HuH-7 (cell line): ENCODE results near the gene LMAN1L.
"Not testable (repeated sequence)": the region's sequence is repeated elsewhere in the genome, so short reads cannot be mapped to it uniquely, and the experiment has no call there.

Experiments
- DNase-seq: peaks from one replicate; pipeline ENCODE4 v3.0.0; 2011; ENCODE audit warnings: low spot score

The LMAN1L gene

DNA sequence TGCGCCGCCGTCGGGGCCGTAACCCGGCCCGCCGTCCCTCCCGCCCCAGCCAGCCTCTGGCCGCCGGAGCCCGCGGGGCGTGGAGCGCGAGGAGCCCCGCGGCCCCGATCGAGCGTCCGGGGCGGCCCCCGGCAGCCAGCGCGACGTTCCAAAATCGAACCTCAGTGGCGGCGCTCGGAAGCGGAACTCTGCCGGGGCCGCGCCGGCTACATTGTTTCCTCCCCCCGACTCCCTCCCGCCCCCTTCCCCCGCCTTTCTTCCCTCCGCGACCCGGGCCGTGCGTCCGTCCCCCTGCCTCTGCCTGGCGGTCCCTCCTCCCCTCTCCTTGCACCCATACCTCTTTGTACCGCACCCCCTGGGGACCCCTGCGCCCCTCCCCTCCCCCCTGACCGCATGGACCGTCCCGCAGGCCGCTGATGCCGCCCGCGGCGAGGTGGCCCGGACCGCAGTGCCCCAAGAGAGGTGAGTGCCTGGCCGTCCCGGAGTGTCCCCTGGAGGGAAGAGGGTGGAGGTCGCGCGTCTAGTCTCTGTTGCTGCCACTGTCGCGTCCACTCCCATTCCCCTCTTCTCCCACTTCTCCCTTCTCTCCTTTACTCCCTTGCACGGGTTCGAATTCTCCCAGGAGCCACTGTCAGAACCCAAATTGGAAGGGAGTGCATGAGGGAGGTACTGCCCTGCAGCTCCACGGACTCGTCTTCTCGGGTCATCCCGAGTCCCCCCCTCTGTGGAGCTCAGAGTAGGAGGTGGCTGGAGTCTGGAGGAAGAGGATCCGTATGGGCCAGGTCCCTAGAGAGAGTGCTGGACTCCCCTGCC is 30.2 kb upstream of the LMAN1L start:
- peak; percentile 48 for DNase-seq

DNA sequence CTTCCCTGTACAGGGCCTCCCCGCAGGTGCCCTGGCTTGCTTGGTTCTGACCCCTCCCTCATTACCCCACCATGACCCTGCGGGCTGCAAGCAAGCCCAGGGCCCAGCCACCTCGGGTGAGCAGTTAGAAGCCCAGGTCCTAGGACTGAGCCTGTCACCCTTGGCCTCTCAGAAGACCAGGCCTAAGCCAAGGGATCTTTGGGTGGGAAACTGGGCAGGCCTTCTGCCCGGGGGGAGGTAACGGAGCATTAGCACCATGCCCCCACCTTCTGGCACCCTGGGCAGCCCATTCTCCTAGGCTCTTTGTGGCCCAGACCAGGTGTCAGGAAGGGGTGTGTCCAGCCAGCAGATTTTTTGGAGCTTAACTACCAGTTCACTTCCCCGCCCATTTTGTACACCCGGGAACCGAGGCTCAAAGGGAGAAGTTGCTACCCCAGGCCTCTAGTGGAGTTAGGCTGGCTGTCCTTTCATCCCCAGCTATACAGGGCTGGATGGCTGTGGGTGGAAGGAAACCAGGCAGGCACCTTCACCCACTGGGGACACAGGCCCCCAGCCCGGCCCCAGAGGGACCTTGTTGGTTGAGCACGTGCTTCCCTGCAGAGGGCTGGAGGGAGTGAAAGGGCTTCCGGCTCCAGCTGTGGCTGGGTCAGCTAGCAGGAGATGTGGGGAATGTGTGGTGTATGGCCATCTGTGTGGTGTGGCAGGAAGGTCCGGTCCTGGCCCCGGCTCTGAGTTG is 29.4 kb upstream of the LMAN1L start:
- DNase-seq, result no peak

- no peak for DNase-seq
Observed at GRCh38 chr15:74783808-74784175, 28.8 kb upstream of the LMAN1L start.

DNA sequence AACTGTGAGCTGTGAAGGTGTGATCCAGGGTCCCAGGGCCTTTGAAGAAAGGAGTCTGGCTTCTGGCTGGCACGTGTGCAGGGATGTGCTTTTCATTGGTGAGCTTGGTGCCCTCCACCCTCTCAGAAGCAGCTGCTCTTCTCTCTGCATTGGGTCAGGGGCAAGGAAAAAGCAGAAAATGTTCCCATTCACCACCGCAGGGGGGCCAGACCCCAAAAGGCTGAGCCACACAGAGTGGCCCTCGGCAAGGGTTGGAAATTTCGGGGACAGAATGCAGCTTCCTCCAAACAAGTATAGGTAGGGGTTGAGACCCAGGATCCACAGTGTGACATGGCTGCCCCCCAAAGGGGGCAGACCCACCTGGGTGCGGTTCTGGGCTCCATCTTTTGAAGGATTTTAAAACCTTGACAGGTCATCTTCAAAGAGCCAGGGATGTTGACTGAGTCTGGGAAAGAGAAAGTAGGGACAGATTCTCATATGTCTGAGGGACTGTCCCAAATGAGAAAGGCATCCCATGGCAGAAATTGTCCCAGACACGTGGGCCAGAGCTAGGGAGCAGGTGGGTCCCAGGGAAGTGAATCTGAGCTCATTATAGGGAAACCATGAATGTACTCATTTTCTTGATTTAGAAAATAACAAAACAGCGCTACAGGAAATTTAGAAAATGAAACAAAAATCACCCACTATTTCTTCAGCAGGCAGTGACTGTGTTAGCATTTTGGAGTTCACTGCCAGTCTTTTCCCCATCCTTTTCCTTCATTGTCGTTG is 28.0 kb upstream of the LMAN1L start:
- no peak for DNase-seq

DNA sequence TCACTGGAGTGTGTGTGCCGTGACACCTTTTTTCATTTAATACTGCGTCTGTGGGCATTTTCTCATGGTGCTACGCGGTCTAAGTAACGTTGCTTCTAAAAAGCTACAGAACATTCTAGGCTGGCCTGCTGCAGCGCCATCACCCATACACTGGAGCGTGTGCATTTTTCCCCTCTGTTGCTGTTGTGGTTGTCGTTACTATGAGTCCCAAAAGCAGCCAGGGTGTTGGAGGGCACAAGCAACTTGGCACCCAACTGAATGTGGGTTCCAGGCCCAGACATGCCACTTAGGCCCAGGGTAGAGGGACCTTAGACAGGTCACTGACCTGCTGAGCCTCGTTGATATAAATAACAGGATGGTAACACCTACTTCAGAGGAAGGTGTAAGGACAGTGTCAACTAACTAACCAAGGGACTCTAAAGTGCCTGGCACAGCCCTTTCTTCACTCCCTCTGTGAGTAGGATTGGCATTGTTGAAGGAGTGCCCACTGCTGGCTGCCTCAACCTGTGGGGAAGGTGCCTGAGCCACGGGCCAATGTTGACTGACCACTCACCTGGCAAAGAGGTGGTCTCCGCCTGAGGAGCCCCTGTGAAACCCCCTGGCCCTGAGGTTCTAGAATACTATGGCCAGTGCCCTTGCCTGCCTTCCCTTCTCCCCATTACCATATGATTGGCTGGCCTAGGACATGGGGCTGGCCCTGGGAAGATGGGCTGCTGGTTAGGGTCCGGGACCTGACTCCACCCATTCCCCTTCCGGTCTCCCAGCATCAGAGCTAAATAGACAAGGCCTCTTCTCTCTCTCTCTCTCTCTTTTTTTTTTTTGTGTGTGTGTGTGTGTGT is 27.2 kb upstream of the LMAN1L start:
- no peak for DNase-seq

DNA sequence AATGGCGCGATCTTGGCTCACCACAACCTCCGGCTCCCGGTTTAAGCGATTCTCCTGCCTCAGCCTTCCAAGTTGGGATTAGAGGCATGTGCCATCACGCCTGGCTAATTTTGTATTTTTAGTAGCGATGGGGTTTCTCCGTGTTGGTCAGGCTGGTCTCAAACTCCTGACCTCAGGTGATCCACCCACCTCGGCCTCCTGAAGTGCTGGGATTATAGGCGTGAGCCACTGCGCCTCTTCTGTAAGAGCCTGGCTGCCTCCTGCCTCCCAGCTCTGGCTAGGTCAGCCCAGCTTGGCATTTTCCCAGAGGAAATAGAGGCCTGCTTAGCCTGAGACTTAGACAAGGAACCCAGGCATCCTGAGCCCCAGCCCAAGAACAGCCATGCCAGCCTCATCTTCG is 26.6 kb upstream of the LMAN1L start:
- not testable (repeated sequence) for DNase-seq

- DNase-seq, result no peak
Observed at GRCh38 chr15:74786551-74787165, 26.0 kb upstream of the LMAN1L start.

DNA sequence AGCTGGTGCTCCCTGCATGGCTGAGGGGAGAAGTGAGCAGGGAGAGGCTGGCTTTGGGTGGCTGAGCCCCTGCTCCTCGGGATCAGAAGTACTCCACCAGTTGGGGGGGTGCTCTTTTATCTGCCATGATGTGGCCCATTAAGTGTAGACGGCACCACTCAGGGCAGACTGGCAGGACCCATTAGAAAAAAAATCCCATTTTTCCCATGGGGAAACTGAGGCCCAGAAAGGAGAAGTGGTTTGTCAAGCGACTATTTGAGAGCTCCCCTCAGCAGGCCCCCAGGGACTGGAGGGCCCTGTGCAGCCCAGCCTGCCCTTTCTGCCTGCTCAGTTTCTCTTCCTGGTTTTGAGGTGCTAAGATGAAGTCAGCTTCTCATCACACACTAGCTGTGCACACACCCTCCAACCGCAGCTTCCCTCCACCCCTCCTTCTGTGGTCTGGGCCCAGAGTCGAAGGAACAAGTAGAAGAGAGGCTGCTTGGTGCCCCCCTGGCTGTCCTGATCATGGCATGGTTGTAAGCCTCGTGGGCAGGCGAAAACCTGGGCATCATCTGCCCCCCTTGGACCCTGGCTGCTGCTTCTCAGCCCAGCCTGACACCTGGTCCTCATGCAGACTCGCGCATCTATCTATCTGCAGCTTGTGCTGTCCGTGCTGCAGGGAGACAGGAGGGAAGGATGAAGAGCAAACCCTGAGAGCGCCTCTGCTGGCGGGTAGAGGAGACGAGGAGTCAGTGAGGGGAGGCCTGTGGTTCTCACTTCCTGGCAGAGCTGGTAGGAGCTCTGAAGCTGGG is 25.2 kb upstream of the LMAN1L start:
- DNase-seq, result peak; percentile 94

DNA sequence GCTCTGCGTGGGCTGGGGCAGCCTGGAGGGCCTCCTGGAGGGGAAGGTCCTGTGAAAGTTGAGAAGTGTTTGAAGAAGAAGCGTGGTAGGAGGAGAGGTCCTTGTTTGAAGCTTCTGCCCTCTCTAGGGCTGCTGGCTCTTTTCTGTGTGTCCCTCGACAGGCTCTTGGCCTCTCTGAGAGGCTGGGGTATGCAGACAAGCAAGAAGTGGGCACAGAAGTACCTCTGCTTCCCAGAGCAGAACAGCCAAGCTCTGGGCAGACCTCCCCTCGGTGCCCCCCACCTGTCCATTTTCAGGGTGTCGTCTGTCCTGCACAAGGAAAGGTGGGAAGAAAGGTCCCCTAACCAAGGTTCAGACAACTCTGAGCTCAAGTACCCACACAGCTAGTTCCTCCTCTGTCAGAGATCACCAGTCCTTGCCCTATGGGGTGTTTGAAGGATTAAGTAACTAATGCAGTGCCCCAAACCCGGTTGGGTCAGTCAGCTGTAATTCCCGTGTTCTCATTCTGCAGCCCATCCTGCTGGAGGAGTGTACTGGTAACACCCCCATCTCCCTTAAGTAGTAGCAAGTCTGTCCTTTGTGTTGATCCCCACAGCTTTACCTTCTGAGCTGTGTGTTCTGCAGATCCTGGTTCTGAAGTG is 24.5 kb upstream of the LMAN1L start:
- no peak for DNase-seq

GRCh38 chr15:74788683-74789151 is 23.9 kb upstream of the LMAN1L start:
- no peak for DNase-seq

DNA sequence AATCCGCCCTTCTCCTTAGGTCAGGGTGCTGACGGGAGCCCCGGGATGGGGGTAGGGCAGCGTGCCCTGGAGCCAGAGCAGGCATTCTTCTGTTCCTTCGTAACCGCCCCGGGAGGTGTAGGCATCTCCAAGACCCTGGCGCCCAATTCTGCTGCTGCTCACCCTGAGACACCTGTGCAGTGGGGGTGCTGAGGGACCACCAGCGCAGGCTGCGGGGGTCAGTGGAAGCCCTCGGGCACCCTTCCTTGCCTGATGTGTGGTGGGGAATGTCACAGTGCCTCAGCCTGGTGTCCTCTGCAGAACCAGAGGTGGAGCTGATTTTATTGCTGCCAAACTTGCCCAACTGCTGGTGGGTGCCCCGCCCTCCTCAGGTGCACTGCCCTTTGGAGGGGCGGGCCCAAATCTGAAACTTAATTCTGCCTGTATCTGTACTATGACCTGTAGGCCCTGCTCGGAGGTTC is 23.4 kb upstream of the LMAN1L start:
- DNase-seq, result no peak

- DNase-seq, result no peak
Observed at GRCh38 chr15:74789741-74790079, 22.9 kb upstream of the LMAN1L start.

DNA sequence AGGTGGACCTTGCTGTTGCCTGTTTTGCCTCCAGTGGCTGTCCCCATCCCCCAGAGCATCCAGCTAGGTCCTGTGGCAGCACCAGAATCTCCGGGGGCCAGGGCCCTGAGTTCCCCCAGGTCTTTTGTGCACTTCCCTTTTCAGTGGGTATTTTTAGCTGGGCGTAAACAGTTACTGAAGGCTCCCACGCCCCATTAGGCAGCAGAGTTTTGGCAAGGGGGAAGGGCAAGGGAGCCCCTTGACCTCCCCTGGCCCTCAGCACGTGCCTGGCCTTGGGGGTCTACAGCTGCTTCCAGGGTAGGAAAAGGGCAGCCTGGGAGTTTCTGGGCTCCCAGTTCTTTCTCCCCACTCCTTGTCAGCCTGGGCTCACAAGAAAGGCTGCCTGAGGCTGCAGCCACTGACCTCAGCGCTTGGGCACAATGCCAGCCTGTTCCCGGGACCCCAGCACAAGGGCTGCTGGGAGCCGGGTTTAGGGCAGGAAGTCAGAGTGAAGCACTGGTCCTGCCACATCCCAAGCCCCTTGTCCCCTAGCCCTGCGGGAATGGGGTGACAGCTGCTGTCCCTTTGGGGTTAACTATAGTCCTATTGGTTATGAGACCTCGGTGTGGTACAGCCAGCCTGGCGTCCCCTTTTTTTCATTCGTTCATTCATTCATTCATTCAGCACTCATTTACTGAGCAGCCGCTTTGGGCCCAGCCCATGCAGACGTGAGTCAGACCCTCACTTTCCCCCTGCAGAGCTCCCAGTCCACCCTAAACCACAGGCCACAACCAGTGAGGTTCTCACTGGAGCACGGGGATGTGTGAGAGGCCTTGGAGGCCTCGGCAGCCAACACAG is 22.3 kb upstream of the LMAN1L start:
- DNase-seq, result no peak

GRCh38 chr15:74791007-74791406 is 21.6 kb upstream of the LMAN1L start:
- DNase-seq, result no peak

DNA sequence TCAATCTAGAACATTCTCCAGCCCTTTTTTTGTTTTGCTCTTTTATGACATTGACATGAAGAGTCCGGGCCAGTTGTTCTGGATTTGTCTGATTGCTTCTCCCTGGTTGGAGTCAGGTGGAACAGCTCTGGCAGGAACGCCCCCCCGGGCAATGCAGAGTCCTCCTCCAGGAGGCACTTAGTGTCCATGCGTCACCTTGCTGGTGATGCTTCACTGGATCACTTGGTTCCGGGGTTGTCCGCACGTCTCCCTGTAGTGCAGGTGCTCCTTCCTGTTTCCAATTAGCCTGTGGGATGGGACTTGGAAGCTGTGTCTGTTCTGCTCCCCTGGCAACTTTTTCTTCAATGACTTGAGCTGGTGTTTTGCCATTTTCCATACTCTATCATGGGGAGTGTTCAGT is 21.0 kb upstream of the LMAN1L start:
- DNase-seq, result no peak

GRCh38 chr15:74792227-74793016 is 20.2 kb upstream of the LMAN1L start:
- no peak for DNase-seq

DNA sequence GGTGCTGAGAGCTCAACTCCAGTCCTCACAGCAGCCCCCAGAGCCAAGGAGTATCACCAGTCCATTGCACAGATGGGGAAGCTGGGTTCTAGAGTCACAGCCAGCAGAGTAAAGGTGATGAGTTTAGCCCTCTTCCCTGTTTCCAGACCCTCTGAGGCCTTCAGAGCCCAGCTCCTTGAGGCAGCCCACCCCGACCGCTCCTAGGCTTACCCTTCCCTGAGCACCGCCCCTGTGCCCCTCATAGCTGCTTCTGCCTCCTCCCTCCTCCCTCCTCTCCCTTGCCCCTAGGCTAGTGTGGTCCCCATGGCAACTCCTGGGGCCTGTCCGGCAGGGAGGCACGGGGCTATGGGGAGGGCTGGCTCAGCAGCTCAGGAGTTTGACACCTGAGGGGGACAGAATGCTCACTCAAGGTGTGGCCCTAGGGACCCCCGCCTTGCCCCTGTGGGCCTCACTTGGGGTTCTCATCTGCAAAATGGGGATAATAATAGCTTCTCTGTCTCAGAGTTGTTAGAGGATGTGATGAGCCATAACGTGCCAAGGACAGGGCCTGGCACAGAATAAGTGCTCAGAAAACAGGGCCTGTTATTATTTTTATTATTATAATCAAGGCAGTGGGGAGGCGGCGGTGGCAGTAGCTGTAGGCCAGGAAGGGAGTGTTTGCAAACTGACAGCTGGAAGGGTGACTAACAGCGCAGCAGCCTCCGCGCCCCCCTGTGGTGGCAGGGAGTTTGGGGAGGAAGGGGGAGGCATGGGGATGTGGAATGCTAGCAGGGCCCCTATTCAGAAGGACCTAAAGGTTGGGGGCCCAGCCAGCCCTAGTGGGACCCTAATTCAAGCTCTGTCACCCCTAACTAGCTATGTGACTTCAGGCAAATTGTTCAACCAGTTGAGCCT is 19.3 kb upstream of the LMAN1L start:
- no peak for DNase-seq
